ENCODE results near the gene COMMD6. TPM values are rescaled to one million over a fixed set of nuclear protein-coding genes. Genes with fewer than 3 reads are reported as not detected.

The COMMD6 gene
- 100 to 1,000 TPM; 103 to 121 TPM for total RNA-seq

- H3K9me3 Mint-ChIP-seq (ENCODE audit: low read depth) = no peaks in the 10 kb centered on the region
- H3K4me1 Mint-ChIP-seq = peaks cover 46% of the 10 kb centered on the region
- POLR2A ChIA-PET = interaction anchor here (0.6 kb wide), 1 partner anchor 25 kb away, joined by 4 read pairs; no protein-coding TSS in a partner anchor
- intact Hi-C loops (cut with DNase I, micrococcal nuclease) = loop anchor here (1.0 to 10.0 kb wide), 9 partner anchors 12 to 1787 kb away; partner anchors contain the start of genes UCHL3 (in 2 of the 2), CLN5 (in 1 of the 2), FBXL3 (in 1 of the 2) and KLF12 (in 1 of the 2)
- H3K27me3 Mint-ChIP-seq = no peaks in the 10 kb centered on the region
- CTCF ChIA-PET = interaction anchor here (0.6 to 2.2 kb wide), 4 partner anchors 10 to 106 kb away, joined by 3 to 8 read pairs (median 4); partner anchors contain the start of gene TBC1D4
- DNase-seq (peak; percentile 89), ATAC-seq (peak; percentile 96)
- peak within 1 kb of the TSS; percentile 100 for H3K4me3 Mint-ChIP-seq
- H3K27ac Mint-ChIP-seq = peak within 1 kb of the TSS; percentile 96
- H3K36me3 Mint-ChIP-seq (ENCODE audit: low read depth) = peaks cover 28% of the 10 kb centered on the region
Observed at GRCh38 chr13:75537401-75538365, at the start of gene COMMD6. Gene COMMD6 (minus strand): TSS chr13:75537841. CDS start chr13:75537805, 36 bp downstream.

- H3K36me3 Mint-ChIP-seq (ENCODE audit: low read depth) = peaks cover 53% of the 10 kb centered on the region
- ATAC-seq = no peak
- H3K27ac Mint-ChIP-seq = no peak overlapping the region
- no peak for DNase-seq
- no peaks in the 10 kb centered on the region for H3K27me3 Mint-ChIP-seq
- peaks cover 9% of the 10 kb centered on the region for H3K4me1 Mint-ChIP-seq
- ChIA-PET CTCF (no interaction called here), POLR2A (no interaction called here)
- H3K4me3 Mint-ChIP-seq = no peak overlapping the region
- H3K9me3 Mint-ChIP-seq (ENCODE audit: low read depth) = peaks cover 13% of the 10 kb centered on the region
- intact Hi-C loops (cut with DNase I, micrococcal nuclease) = no loop called here
Observed at GRCh38 chr13:75585153-75585552, 47.5 kb upstream of the COMMD6 start.

GRCh38 chr13:75583091-75583490 is 45.5 kb upstream of the COMMD6 start:
- H3K27me3 Mint-ChIP-seq = no peaks in the 10 kb centered on the region
- H3K4me1 Mint-ChIP-seq = peaks cover 16% of the 10 kb centered on the region
- ATAC-seq (no peak), DNase-seq (no peak)
- intact Hi-C loops (cut with DNase I, micrococcal nuclease) = no loop called here
- peaks cover 13% of the 10 kb centered on the region for H3K9me3 Mint-ChIP-seq (ENCODE audit: low read depth)
- peaks cover 43% of the 10 kb centered on the region for H3K36me3 Mint-ChIP-seq (ENCODE audit: low read depth)
- CTCF ChIA-PET = no interaction called here
- no peak overlapping the region for H3K27ac Mint-ChIP-seq
- POLR2A ChIA-PET = no interaction called here
- no peak overlapping the region for H3K4me3 Mint-ChIP-seq

DNA sequence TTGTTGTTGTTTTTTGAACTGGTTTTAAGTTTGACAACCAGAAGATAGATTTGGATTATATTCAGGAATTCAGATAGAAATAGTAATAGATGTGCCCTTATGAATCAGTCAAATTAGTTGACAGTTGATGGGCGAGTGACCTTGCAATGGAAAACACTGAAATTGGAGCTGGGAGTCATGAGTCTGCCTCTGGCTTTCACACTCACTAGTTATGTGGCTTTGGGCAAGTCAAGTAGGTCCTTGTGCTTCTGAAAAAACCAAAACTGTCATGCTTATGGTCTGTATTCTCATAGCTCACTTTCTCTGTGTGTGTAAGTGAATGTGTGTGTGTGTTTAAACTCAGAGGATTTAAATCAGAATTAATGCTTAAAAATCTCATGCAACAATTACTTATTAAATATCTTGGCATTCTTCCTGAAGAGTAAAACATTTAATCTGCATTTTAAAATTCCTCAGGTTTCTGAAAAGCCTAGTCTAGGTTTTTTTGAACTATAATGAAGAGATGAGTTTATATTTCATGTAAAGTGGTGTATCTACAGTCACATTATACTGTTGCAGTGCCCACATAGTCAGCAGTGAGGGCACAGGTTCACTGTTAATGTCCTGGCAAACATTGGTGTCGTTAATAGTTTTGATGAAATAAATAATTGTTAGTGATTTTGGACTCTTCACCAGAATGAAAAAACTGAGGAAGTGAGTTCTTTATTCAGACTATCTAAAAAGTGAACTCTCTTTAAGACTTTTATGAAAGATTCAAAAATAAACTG is 44.4 kb upstream of the COMMD6 start:
- Mint-ChIP-seq H3K27ac (no peak overlapping the region), H3K4me3 (no peak overlapping the region), H3K36me3 (ENCODE audit: low read depth) (peaks cover 40% of the 10 kb centered on the region), H3K27me3 (no peaks in the 10 kb centered on the region), H3K9me3 (ENCODE audit: low read depth) (peaks cover 13% of the 10 kb centered on the region), H3K4me1 (peaks cover 15% of the 10 kb centered on the region)
- ATAC-seq (peak; percentile 19), DNase-seq (no peak)
- POLR2A ChIA-PET = no interaction called here
- CTCF ChIA-PET = no interaction called here
- intact Hi-C loops (cut with DNase I, micrococcal nuclease) = no loop called here

- POLR2A ChIA-PET = no interaction called here
- peaks cover 10% of the 10 kb centered on the region for H3K9me3 Mint-ChIP-seq (ENCODE audit: low read depth)
- no peak for DNase-seq
- H3K27ac Mint-ChIP-seq = no peak overlapping the region
- H3K27me3 Mint-ChIP-seq = no peaks in the 10 kb centered on the region
- no peak for ATAC-seq
- intact Hi-C loops (cut with DNase I, micrococcal nuclease) = no loop called here
- H3K4me3 Mint-ChIP-seq = no peak overlapping the region
- CTCF ChIA-PET = interaction anchor here (1.3 kb wide), 1 partner anchor 26 kb away, joined by 5 read pairs; no protein-coding TSS in a partner anchor
- H3K4me1 Mint-ChIP-seq = peaks cover 10% of the 10 kb centered on the region
- peaks cover 48% of the 10 kb centered on the region for H3K36me3 Mint-ChIP-seq (ENCODE audit: low read depth)
Observed at GRCh38 chr13:75579529-75579928, 41.9 kb upstream of the COMMD6 start.

GRCh38 chr13:75569576-75569975 is 31.9 kb upstream of the COMMD6 start:
- ChIA-PET CTCF (no interaction called here), POLR2A (interaction anchor here (0.6 kb wide), 1 partner anchor 33 kb away, joined by 6 read pairs; no protein-coding TSS in a partner anchor)
- Mint-ChIP-seq H3K4me3 (no peak overlapping the region), H3K36me3 (ENCODE audit: low read depth) (peaks cover 53% of the 10 kb centered on the region), H3K9me3 (ENCODE audit: low read depth) (no peaks in the 10 kb centered on the region), H3K27me3 (no peaks in the 10 kb centered on the region), H3K4me1 (no peaks in the 10 kb centered on the region), H3K27ac (no peak overlapping the region)
- ATAC-seq = no peak
- intact Hi-C loops (cut with DNase I, micrococcal nuclease) = no loop called here
- no peak for DNase-seq

- Mint-ChIP-seq H3K4me3 (no peak overlapping the region), H3K27me3 (no peaks in the 10 kb centered on the region), H3K27ac (no peak overlapping the region), H3K4me1 (no peaks in the 10 kb centered on the region), H3K9me3 (ENCODE audit: low read depth) (no peaks in the 10 kb centered on the region), H3K36me3 (ENCODE audit: low read depth) (peaks cover 29% of the 10 kb centered on the region)
- DNase-seq (no peak), ATAC-seq (no peak)
- POLR2A ChIA-PET = no interaction called here
- CTCF ChIA-PET = no interaction called here
- intact Hi-C loops (cut with DNase I, micrococcal nuclease) = loop anchor here in 1 of 2 experiments (1.0 kb wide), 1 partner anchor 8 kb away; no protein-coding TSS in a partner anchor
Observed at GRCh38 chr13:75566658-75567057, 29.0 kb upstream of the COMMD6 start.

DNA sequence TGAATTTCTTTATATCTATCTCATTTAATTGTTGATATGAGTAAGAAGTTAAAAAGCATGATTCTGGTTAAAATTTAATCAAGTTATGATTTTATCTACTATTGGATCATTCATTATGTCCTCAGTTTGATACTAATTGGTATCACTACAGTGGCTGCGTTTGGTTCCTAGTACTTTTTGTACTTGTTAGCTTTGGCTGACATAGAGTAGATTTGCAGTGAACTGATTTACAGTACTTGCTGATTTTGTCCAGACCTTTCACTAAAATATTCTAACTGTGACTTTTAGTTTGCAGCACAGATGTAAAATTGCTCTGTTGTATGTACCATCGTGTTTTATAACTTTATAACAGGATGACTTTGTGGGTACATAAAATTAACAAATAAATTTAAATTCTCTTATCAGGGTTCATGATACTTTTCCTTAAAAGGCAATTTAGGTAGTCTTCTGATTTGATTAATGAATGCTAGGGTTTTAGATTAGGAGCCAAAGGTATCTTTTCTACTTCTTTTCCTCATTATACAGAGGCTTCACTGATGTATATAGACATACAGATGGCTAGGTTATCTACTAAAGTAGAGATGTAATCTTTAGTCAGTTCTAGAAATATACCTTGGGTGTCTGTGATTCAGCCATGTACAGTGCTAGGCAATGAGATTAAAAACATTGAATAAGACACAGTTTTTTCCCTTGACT is 20.7 kb upstream of the COMMD6 start:
- no peak overlapping the region for H3K4me3 Mint-ChIP-seq
- H3K27ac Mint-ChIP-seq = peak overlapping the region; percentile 48
- ChIA-PET POLR2A (no interaction called here), CTCF (interaction anchor here (0.7 kb wide), 1 partner anchor 1640 kb away, joined by 3 read pairs; no protein-coding TSS in a partner anchor)
- DNase-seq (no peak), ATAC-seq (peak; percentile 60)
- H3K4me1 Mint-ChIP-seq = peaks cover 47% of the 10 kb centered on the region
- no peaks in the 10 kb centered on the region for H3K9me3 Mint-ChIP-seq (ENCODE audit: low read depth)
- H3K36me3 Mint-ChIP-seq (ENCODE audit: low read depth) = peaks cover 37% of the 10 kb centered on the region
- intact Hi-C loops (cut with DNase I, micrococcal nuclease) = loop anchor here (1.0 to 10.0 kb wide), 2 partner anchors 8 to 207 kb away; no protein-coding TSS in a partner anchor
- H3K27me3 Mint-ChIP-seq = no peaks in the 10 kb centered on the region

- Mint-ChIP-seq H3K9me3 (ENCODE audit: low read depth) (no peaks in the 10 kb centered on the region), H3K27ac (no peak overlapping the region), H3K4me1 (peaks cover 52% of the 10 kb centered on the region), H3K27me3 (no peaks in the 10 kb centered on the region), H3K36me3 (ENCODE audit: low read depth) (peaks cover 39% of the 10 kb centered on the region), H3K4me3 (no peak overlapping the region)
- ATAC-seq (no peak), DNase-seq (no peak)
- intact Hi-C loops (cut with DNase I, micrococcal nuclease) = loop anchor here in 1 of 2 experiments (10.0 kb wide), 1 partner anchor 208 kb away; no protein-coding TSS in a partner anchor
- POLR2A ChIA-PET = no interaction called here
- CTCF ChIA-PET = interaction anchor here (0.6 kb wide), 1 partner anchor 9 kb away, joined by 3 read pairs; no protein-coding TSS in a partner anchor
Observed at GRCh38 chr13:75556961-75557360, 19.3 kb upstream of the COMMD6 start.

- ATAC-seq = no peak
- ChIA-PET CTCF (no interaction called here), POLR2A (no interaction called here)
- intact Hi-C loops (cut with DNase I, micrococcal nuclease) = loop anchor here in 1 of 2 experiments (10.0 kb wide), 1 partner anchor 209 kb away; no protein-coding TSS in a partner anchor
- Mint-ChIP-seq H3K4me3 (no peak overlapping the region), H3K27ac (no peak overlapping the region), H3K27me3 (no peaks in the 10 kb centered on the region), H3K9me3 (ENCODE audit: low read depth) (no peaks in the 10 kb centered on the region), H3K36me3 (ENCODE audit: low read depth) (peaks cover 38% of the 10 kb centered on the region), H3K4me1 (peaks cover 61% of the 10 kb centered on the region)
- no peak for DNase-seq
Observed at GRCh38 chr13:75555836-75556235, 18.2 kb upstream of the COMMD6 start.
